Measurements from ENCODE around the gene DNAJB12.
"Not testable (repeated sequence)": the region's sequence is repeated elsewhere in the genome, so short reads cannot be mapped to it uniquely, and the experiment has no call there.

The DNAJB12 gene

DNA sequence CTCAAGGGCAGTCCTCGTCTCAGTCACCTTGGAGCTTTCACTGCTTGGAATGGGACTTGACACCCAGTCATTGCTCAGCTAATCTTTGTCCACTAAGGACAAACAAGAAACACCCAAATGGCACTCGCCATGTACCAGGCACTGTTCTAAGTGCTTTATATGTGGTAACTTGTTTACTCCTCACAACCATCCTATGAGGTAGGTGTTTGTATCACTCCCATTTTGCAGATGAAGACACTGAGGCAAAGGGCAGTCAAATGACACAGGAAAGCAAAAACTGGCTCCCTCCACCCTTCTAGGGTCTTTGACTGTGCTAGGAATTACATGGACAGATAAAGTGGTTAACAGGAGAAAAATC, 24.7 kb downstream of the DNAJB12 start:
- no peak for DNase-seq

DNA sequence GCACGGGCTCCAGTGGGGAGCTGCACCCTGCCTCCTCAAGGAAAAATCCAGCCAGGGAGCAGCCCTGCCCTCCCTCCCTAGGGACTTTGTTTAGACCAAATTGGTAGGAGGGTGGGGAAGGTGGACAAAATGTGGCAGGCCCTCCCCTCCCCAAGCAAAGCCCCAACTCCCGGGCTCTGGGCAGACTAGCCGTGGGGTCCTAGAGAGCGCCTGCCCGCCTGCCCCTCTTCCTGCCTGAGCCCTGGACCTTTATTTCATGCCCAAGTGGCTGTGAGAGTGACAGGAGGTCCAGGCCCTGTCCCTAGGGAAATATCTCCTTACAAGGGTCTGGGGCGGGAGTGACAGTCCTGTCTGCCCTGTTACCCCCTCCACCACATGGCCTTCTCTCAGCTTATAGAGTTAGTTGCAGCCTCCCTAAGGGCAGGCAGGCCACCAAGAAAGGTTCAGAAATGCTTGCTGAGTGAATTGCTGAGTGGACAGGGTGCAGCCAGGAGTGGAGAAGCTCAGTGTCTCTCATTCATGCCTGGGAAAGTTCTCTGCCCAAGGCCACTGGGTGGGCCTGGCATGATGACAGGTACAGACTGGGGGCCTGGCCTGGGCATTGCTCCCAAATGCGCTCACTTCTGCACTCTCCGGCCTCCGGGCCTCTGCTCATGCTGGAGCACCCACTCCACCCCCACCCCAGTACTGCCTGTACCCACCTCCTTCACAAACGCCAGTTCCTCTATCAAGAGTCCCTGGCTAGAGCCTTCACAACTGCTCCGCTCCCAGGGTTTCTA, 25.2 kb downstream of the DNAJB12 start:
- DNase-seq = peak; percentile 41

DNA sequence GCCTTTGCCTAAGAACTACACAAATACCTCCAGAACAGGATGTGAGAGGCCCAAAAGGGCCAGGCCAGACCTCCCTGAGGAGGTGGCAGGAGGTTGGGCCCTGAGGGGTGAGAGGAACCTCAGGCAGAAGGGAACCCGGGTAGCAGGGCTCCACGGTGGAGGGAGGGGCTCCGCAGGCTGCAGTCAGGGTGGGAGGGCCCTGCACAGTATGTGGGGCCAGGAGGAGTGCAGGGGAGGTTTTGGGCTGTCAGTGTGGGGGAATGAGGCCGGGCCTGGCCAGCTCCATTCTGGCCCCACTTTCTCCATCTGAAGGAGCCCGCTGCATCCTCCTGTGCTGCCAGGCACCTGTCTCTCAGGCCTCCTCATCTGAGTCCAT, 25.9 kb downstream of the DNAJB12 start:
- no peak for DNase-seq

- DNase-seq = no peak
These were observed 26.5 kb downstream of the DNAJB12 start for GRCh38 chr10:72328045-72328828.

DNA sequence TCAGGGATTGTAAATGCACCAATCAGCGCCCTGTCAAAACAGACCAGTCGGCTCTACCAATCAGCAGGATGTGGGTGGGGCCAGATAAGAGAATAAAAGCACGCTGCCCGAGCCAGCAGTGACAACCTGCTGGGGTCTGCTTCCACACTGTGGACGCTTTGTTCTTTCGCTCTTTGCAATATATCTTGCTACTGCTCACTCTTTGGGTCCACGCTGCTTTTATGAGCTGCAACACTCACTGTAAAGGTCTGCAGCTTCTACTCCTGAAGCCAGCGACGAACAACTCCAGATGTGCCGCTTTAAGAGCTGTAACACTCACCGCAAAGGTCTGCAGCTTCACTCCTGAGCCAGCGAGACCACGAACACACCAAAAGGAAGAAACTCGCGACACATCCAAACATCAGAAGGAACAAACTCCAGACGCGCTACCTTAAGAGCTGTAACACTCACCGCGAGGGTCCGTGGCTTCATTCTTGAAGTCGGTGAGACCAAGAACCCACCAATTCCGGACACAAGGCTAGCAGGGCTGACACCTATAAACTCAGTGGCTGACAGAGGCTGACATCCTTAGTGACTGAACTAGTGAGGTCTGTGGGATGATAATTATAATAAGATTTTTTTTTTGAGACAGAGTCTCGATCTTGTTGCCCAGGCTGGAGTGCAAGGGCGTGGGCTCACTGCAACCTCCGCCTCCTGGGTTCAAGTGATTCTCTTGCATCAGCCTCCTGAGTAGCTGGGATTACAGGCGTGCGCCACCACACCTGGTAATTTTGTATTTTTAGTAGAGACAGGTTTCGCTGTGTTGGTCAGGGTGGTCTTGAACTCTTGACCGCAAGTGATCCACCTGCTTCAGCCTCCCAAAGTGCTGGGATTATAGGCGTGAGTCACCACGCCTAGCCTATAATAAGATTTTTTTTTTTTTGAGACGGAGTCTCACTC, 27.8 kb downstream of the DNAJB12 start:
- not testable (repeated sequence) for DNase-seq

DNA sequence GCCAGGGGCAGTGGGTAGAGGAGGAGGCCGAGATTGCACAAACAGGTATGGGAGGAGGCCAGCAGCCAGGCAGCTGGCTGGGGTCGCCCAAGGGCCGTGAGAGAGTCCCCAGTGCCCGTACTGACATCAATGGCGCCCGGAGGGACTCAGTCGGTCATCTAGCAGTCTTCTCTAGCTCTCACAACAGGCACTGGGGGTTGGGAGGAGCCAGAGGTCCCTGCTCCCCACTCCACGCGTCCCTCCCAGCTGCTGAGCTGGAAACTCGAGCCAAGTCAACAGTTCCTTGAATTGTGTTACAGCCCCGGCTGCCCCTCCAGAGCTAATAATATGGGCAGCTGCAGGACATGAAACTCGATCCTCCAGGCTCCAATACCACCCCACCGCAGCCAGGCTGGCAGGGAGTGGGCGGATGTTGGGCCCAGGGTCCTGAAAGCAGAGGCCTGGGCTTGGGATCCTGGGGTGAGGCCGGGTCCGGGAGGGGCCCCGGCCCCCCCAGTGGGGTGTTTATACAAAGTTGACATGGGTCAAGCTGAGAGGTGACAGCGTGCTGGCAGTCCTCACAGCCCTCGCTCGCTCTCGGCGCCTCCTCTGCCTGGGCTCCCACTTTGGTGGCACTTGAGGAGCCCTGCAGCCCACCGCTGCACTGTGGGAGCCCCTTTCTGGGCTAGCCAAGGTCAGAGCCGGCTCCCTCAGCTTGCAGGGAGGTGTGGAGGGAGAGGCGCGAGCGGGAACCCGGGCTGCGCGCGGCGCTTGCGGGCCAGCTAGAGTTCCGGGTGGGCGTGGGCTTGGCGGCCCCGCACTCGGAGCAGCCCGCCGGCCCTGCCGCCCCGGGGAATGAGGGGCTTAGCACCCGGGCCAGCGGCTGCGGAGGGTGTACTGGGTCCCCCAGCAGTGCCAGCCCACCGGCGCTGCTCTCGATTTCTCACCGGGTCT, 29.2 kb downstream of the DNAJB12 start:
- not testable (repeated sequence) for DNase-seq

DNA sequence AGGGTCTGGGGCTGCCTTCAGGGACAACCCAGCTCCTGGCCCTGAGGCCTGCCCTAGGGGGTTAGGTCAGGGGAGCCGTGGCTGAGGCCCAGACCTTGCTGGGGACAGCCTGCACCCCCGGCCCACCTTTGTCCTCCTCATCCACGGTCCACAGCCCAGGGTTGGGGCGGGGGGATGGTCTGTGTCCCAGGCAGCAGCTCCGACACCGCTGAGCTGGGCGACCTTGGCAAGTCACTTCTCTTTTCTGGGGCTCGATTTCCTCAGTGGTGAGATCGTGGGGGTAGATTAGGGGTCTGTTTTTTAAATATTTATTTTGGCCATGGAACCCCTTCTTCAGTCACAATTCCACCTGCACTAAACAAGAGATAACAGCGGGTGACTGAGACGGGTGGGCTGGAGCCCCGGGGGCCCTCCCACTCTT, 30.9 kb downstream of the DNAJB12 start:
- DNase-seq = no peak

DNA sequence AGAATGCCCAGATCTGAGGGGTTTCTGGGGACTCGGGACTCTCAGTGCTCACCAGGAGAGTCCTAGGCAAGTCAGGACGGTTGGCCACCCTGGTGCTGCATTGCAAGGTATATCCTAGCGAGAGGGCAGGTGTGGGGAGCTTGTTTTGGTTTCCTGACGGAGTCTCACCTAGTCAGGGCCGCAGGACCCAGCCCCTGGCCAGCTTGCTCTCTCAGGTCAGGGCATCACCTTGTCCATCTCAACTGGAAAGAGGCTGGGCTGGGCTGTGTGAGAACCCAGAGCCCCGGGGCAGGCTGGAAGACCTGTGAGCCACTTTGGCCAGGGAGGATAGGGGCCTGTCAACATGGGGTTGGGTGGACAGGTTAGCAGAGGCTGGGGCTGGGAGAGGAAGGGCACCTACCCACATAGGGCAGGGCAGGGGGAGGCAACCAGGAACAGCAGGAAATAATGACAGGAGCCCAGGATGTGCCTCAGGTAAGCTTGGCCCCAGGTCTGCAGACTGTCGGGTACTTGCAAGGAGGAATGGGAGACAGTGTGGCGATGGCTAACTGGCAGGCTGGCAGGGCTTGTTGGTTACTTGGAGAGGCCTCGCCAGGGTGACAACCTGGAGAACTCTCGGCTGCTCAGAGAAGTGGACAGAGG, 31.5 kb downstream of the DNAJB12 start:
- no peak for DNase-seq

GRCh38 chr10:72322280-72323058, 32.2 kb downstream of the DNAJB12 start:
- no peak for DNase-seq

DNA sequence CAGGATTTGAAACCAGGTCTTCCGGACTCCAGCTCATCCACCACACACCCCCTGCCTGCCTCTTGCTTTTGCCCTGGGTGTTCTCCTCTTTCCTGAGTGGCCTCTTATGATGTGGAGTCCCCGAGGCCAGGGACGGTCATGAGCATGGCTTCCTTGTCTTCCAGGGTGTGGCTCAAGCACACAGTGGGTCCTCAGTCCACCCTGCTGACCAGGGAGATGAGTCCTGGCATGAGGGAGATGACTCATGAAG, 32.8 kb downstream of the DNAJB12 start:
- peak; percentile 57 for DNase-seq

DNA sequence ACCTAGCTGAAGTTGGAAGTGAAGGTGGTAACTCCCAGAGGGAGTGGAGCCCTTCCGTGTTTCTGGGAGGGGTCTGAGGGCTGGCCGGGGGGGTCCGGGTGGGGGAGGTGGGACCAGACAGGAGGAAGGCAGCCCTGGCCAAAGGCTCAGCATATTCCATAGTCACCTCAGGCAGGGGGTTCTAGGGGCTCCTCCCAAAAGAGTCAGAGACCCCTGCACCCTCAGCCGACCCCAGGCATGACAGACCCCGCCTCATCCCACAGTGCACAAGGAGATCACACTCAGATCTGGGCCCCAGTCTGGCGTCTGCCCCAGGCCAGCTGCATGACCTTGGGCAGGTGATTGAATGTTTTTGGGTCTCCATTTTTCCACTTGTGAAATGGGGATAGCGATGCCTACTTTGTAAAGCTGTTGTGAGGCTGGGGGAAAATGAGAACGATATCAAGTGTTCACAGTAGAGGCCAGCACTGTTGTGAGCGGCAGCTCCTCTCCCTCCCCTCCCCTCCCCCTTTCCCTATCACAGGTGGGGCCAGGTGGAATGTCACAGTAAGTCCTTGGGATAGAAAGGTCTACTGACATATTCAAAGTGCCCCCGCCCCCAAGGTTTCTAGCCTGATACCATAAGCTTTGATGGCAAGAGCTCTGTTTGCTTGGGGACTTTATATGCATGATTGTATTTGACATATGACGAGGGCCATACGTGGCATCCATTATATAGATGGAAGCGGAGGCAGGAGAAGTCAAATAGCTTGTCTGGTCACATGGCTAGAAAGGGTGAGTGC, 33.3 kb downstream of the DNAJB12 start:
- DNase-seq = no peak

GRCh38 chr10:72320676-72321247, 34.0 kb downstream of the DNAJB12 start:
- peak; percentile 96 for DNase-seq

DNA sequence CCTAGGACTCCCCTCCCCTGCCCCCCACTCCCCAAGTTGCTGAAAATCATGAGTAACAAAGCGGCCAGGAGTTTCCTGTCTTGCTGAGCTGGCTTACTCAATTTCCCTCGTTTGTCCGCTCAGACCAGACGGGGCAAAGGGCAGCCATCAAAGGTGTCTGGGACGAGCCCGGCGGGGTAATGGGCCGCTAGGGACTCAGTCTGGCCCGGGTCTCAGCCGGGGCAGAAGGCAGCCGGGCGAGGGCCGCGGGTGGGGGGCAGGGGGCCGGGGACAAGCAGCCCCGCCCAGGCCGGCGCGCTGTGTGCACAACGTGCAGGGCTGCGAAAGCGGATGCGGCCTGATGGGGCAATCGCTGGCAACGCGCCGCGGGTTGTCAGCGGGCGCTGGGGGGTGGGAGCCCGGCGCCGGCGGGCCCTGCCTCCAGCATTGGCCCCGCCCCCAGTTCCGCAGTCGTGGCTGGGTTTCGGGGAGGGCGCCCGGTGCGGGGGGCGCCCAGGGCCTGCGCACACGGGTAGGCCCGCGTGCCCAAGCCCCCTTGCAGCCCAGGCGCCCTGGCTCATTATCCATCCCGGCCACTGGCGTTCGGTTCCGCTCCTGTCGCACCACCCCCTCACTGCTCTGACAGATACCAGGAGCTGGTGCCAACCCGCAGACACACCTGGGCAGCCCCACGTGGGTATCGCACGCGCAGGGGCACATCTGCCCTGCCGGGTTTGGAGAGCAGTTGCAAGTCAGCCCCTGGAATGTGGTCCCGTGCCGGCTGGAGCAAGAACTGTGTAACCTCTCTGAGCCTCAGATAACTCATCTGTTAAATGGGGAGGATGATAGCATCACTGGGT, 35.1 kb downstream of the DNAJB12 start:
- peak; percentile 92 for DNase-seq

GRCh38 chr10:72318418-72319262, 36.1 kb downstream of the DNAJB12 start:
- no peak for DNase-seq

GRCh38 chr10:72316748-72317435, 37.8 kb downstream of the DNAJB12 start:
- no peak for DNase-seq

DNA sequence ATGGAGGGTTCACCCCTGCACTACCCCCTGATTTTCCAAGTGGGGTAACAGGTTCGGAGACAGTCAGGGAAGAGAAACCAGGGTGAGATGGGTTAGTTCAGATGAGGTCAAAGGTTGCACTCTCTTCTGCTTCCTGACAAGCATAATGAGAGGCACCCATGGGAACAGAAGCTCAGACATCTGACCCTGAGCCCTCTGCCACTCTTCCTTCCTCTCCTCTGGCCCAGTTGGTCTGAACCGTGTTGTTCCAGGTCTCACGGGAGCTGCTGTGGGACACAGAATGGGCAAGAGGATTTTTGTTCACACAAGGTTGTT, 38.4 kb downstream of the DNAJB12 start:
- DNase-seq = peak; percentile 47

DNA sequence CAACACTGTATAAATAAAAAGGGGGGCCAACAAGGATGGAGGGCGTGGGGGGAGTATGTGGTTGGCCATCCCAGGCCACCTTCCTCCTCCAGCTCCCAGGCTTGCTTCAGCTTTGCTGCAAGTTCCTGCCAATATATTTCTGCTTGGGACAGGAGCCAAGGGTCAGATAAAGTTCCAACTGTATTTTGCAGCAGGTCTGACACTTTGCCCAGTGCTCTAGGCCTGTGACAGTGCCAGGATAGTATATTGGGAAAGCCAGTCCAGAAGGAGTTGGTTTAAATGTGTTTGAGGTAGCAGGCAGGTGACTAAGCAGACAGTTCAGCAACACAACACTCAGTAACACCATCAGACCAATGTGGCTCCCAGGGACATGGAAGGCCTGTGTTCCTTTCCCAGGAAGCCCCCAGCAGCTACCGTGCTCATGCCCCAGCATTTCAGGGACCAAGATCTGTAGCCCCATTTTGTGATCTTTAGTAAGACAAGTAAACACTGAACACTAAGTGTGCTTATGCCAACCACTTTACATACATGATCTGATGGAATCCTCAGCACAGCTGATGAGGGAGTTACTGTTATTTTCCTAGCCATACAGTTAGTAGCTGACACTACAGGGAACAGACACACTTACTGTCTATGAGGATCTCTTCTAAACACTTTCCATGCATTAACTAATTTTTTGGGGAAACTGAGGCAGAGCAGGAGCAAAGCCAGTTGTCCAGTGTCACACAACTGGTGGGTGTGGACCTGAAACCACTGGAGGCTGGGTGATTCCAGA, 38.9 kb downstream of the DNAJB12 start:
- no peak for DNase-seq

All from inflammatory macrophage treated with lipopolysaccharide for 4 hours (primary cell).